Neutrophil (primary cell): ENCODE measurements around the gene CFAP92.

Source experiments
- H3K27ac ChIP-seq: fragments of 200-600 bp; sonication (generic); 2 replicates; pipeline ENCODE4 v1.5.1; 2016; ENCODE audit warnings: mild to moderate bottlenecking, moderate library complexity
- H3K27me3 ChIP-seq: fragments of 200-600 bp; sonication (generic); 2 replicates; pipeline ENCODE4 v1.6.0; 2016; ENCODE audit warnings: mild to moderate bottlenecking
- H3K36me3 ChIP-seq: fragments of 200-600 bp; sonication (generic); 2 replicates; pipeline ENCODE4 v1.5.1; 2017
- H3K4me1 ChIP-seq, 2 experiments: fragments of 200-600 bp in 1 of 2; sonication (generic) in 1 of 2; 1 replicate in 1 of 2; 2 replicates in 1 of 2; pipeline versions ENCODE4 v1.5.1 to v1.6.1; 2013 to 2016; ENCODE audit warnings: low read depth in 1 of 2, low read length in 1 of 2, mild to moderate bottlenecking in 1 of 2, moderate library complexity in 1 of 2; ENCODE audit not compliant: control insufficient read depth in 1 of 2, insufficient read depth in 1 of 2
- H3K4me3 ChIP-seq, 2 experiments: fragments of 200-600 bp in 1 of 2; sonication (generic) in 1 of 2; 1 replicate in 1 of 2; 2 replicates in 1 of 2; pipeline ENCODE4 v1.5.1; 2013 to 2016; ENCODE audit warnings: low read depth in 1 of 2, low read length in 1 of 2, mild to moderate bottlenecking in 1 of 2, moderate library complexity in 1 of 2
- H3K9me3 ChIP-seq: fragments of 200-600 bp; sonication (generic); 2 replicates; pipeline ENCODE4 v1.5.1; 2016
- TF ChIP-seq, protein P1 (sequence below): fragments of 200-600 bp; sonication (generic); IDR thresholded peaks from 2 replicates; pipeline ENCODE4 v1.5.1; 2016; ENCODE audit warnings: antibody characterized with exemption

Gene CFAP92

DNA sequence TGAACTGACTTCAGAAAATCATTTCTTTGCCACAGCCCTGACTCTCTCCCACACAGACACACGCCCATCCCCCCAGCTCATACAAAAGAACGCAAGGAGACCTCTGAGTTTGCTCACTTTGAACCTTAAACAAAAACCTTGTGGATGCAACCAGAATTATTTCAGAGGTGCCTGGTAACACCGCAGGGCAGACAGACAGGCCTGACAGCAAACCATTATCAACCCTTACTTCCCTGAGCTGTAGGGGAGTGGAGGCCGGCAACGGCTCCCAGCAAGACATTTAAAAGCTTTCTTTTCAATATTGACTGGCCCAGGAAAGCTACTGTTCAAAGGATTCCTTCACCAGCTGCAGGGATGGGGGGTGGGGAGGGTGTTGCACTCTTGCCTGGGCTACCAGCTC, 5.2 kb upstream of the CFAP92 start:
- Histone ChIP-seq H3K27me3 (peaks cover 96% of the 10 kb centered on the region), H3K36me3 (no peaks in the 10 kb centered on the region), H3K4me3 (no peak overlapping the region), H3K4me1 (peaks cover 29 to 35% of the 10 kb centered on the region in 2 experiments), H3K9me3 (no peaks in the 10 kb centered on the region), H3K27ac (no peak overlapping the region)
- TF ChIP-seq, protein P1, sequence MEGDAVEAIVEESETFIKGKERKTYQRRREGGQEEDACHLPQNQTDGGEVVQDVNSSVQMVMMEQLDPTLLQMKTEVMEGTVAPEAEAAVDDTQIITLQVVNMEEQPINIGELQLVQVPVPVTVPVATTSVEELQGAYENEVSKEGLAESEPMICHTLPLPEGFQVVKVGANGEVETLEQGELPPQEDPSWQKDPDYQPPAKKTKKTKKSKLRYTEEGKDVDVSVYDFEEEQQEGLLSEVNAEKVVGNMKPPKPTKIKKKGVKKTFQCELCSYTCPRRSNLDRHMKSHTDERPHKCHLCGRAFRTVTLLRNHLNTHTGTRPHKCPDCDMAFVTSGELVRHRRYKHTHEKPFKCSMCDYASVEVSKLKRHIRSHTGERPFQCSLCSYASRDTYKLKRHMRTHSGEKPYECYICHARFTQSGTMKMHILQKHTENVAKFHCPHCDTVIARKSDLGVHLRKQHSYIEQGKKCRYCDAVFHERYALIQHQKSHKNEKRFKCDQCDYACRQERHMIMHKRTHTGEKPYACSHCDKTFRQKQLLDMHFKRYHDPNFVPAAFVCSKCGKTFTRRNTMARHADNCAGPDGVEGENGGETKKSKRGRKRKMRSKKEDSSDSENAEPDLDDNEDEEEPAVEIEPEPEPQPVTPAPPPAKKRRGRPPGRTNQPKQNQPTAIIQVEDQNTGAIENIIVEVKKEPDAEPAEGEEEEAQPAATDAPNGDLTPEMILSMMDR, result no peak

DNA sequence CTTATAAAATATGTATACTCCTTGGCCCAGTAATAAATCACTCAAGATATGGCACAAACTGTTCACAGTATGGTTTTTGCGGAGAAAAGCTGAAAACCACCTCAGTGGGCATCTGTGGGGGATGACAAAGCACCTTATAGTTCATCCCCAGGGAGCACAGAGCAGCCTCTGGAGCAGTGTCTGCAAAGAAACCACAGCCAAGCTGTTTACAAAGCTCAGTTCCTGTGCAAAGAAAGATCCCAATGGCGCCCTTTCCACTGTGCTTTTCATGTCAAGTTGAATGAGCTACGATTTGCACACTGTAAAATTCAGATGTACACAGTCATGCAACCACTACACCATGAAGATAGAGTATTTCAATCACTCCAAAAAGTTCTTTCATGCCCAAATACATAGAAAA, 4.7 kb upstream of the CFAP92 start:
- H3K4me3 ChIP-seq, result no peak overlapping the region
- TF ChIP-seq, protein P1, result no peak
- no peaks in the 10 kb centered on the region for H3K36me3 ChIP-seq
- H3K27me3 ChIP-seq, result peaks cover 91% of the 10 kb centered on the region
- H3K9me3 ChIP-seq, result no peaks in the 10 kb centered on the region
- H3K4me1 ChIP-seq, result peaks cover 27 to 36% of the 10 kb centered on the region in 2 experiments
- H3K27ac ChIP-seq, result no peak overlapping the region

DNA sequence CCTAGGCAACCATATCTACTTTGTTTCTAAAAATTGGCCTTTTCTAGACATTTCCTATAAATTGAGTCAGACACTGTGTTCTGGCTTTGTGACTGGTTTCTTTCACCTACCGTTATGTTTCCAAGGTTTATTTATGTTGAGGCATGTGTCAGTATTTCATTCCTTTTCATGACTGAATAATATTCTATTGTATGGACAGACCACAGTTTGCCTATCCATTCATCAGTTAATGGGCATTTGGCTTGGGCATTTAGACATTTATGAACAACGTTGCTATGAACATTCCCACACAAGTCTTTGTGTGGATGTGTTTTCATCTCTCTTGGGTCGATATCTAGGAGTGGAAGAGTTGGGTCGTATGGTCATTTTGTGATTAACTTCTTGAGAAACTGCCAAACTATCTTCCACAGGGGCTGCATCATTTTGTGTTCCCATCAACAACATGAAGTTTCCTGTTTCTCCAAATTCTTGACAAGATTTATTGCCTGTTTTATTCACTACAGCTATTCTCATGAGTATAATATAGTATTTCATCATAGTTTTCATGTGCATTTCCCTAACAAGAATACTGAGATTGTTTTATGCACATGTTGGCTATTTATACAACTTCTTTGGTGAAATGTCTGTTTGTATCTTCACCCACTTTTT, 3.7 kb upstream of the CFAP92 start:
- no peaks in the 10 kb centered on the region for H3K9me3 ChIP-seq
- no peak overlapping the region for H3K27ac ChIP-seq
- peaks cover 81% of the 10 kb centered on the region for H3K27me3 ChIP-seq
- TF ChIP-seq, protein P1, result no peak
- no peak overlapping the region for H3K4me3 ChIP-seq
- no peaks in the 10 kb centered on the region for H3K36me3 ChIP-seq
- peaks cover 33 to 38% of the 10 kb centered on the region in 2 experiments for H3K4me1 ChIP-seq

DNA sequence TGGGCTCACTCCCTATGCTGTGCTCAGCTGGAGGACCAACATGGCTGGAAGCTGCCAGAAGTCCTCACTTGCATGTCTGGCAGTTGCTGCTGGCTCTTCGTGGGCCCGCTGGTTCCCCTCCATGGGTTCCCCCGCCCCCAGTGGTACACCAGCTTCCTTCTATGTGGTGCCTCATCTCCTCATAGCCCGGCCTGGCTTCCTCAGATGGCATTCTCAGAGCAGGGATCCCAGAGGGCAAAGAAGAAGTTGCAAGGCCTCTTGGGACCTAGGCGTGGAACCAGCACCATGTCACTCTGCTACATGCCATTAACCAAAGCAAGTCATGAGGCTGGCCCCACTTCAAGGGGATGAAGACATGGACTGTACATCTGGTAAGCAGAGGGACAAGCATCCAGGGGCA, 2.9 kb upstream of the CFAP92 start:
- TF ChIP-seq, protein P1, result no peak
- peaks cover 72% of the 10 kb centered on the region for H3K27me3 ChIP-seq
- H3K9me3 ChIP-seq, result no peaks in the 10 kb centered on the region
- H3K36me3 ChIP-seq, result no peaks in the 10 kb centered on the region
- peaks cover 36 to 38% of the 10 kb centered on the region in 2 experiments for H3K4me1 ChIP-seq
- no peak overlapping the region for H3K27ac ChIP-seq
- H3K4me3 ChIP-seq, result no peak overlapping the region

DNA sequence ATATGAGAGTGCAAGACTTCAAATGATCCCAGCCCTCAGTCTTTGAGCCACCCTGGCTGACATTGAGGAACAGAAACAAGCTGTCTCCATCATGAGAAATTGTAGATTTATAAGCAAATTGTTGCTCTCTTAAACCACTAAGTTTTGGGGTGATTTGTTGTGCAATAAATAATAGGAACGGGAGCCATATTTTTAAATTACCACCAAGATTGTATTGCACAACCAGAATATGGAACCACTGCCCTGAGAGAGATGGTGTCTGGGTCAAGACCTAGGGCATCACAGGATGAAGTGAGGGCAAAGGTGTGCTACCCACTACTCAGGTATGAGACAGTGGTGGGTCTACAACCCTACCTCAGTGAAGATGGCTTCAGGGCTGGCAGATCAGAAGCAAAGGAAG, 2.3 kb upstream of the CFAP92 start:
- no peaks in the 10 kb centered on the region for H3K9me3 ChIP-seq
- no peak overlapping the region for H3K4me3 ChIP-seq
- no peak overlapping the region for H3K27ac ChIP-seq
- H3K36me3 ChIP-seq, result no peaks in the 10 kb centered on the region
- H3K27me3 ChIP-seq, result peaks cover 67% of the 10 kb centered on the region
- peaks cover 36% of the 10 kb centered on the region in 2 experiments for H3K4me1 ChIP-seq
- TF ChIP-seq, protein P1, result no peak
